ENCODE data around the gene THSD4.

- TF ChIP-seq ZNF274 (IDR thresholded peaks at IDR 0.05; ENCODE audit: low read depth, low read length): no peak
- TF ChIP-seq YY1 (IDR thresholded peaks at IDR 0.05; ENCODE audit: insufficient read depth, insufficient read length): no peak
- TF ChIP-seq SUZ12 (IDR thresholded peaks at IDR 0.05; ENCODE audit: extremely low read depth, insufficient read depth, insufficient read length): no peak
These were observed 715.7 kb downstream of the THSD4 start for GRCh38 chr15:71830981-71831380.

All from NT2/D1 (cell line).